Measurements from ENCODE around the gene MYNN.

Gene MYNN

GRCh38 chr3:169777822-169778221 is 4.6 kb downstream of the MYNN start:
- no peak for DNase-seq (ENCODE audit: low read depth)

- no peak for DNase-seq (ENCODE audit: low read depth)
These were observed 7.5 kb downstream of the MYNN start for GRCh38 chr3:169780742-169781141.

GRCh38 chr3:169781209-169781855 is 8.1 kb downstream of the MYNN start:
- DNase-seq (ENCODE audit: low read depth): no peak

- no peak for DNase-seq (ENCODE audit: low read depth)
These were observed 13.9 kb downstream of the MYNN start for GRCh38 chr3:169787120-169787519.

- DNase-seq (ENCODE audit: low read depth): no peak
These were observed 14.6 kb downstream of the MYNN start for GRCh38 chr3:169787791-169788190.

GRCh38 chr3:169790219-169790618 is 17.0 kb downstream of the MYNN start:
- no peak for DNase-seq (ENCODE audit: low read depth)

DNA sequence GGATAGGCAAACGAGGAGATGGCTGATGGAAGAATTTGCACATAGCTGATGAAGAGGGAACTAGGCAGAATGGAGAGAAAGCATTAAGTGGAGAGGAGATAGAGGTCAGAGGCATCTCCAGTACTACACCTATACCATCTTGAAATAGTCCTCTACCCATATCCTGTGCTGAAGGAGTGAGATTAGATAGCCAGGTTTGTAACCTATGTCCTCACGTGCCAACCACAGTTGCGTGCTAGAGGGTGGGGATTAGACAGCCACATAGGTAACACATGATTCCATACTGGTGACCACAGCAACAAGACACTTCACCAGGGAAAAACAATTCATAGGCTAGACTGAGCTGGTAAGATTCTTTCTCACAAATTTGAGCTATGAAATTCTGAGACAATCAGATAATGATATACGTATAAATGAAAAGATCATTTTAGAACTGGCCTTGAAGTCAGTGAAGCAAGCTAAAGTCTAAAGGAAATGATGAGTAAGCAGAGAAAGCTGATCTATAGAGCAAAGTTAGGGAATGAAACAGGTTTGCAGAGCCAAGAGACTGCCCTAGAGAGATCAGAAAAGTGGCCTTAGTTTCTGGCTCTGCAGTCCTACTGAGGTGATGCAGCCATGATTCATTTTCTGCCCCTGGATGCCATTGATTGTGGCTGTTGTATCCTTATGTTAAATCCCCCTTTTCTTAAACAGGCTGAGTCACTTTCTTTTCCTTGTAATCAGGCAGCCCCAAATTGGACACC is 17.7 kb downstream of the MYNN start:
- DNase-seq (ENCODE audit: low read depth): no peak

DNA sequence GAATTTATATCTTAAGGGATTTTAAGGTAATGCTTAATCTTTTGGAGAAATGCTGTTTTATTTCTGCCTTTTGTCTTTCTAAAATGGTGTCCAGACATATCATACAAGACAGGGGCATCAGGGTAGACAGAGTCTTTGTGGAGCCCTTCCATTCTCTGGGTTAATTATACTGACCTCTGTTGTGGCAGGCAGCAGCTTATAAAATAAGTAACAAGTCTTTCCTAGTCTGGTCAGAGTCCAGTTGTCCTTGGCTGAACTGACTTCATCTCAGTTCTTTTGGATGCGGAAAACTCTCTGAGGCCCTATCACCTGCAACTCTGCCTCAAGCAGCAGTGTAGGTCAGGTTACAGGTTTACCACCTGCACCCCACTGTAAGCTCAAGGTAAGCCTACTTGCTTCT is 19.2 kb downstream of the MYNN start:
- no peak for DNase-seq (ENCODE audit: low read depth)

DNA sequence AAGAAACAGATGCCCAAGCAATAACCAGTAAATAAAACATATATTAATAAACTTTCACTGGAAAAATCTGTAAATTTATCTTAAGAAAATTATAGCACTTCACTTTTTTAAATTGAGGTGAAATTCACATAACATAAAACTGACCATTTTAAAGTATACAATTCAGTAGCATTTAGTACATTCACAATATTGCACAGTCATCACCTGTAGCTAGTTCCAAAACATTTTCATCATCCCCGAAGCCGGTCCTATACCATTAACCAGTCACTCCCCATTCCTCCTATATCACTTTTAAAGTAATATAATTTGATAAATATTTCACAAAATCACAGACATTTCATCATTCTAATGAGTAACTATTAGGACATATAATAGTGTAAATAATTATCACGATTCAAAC is 31.5 kb downstream of the MYNN start:
- DNase-seq (ENCODE audit: low read depth): no peak

- no peak for DNase-seq (ENCODE audit: low read depth)
These were observed 36.1 kb downstream of the MYNN start for GRCh38 chr3:169809230-169809795.

DNA sequence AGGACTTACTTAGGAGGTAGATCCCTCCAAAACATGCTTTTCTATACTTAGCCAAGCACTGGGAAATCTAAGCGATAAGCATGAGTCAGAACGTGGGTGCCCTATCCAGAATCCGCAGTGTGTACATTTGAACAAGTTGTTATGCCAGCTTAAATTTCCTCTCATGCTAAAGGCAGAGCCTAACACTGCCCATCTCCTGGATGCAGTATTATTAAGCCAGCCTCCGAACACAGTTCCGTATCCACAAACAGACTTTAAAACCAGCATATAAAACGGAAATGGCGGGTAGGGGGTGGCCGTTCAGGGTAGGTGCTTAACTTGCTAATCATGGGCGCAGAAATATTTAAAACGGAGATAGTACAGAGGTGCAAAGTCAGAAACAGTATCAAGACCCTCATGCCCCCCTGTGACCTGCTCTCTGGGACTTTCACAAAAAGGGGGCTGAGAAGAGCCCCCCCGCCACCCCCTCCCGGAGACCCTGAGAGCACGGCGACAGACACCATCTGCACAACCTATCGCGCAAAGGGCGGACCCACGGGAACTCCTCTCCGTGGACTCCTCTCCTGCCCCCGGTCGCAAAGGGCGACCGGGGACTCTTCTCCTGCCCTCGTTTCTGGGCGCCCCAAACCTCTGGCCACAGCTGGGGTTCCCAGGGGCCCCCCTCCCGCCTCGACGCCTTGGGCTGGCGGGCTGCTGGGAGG is 38.6 kb downstream of the MYNN start:
- peak; percentile 81 for DNase-seq (ENCODE audit: low read depth)

DNA sequence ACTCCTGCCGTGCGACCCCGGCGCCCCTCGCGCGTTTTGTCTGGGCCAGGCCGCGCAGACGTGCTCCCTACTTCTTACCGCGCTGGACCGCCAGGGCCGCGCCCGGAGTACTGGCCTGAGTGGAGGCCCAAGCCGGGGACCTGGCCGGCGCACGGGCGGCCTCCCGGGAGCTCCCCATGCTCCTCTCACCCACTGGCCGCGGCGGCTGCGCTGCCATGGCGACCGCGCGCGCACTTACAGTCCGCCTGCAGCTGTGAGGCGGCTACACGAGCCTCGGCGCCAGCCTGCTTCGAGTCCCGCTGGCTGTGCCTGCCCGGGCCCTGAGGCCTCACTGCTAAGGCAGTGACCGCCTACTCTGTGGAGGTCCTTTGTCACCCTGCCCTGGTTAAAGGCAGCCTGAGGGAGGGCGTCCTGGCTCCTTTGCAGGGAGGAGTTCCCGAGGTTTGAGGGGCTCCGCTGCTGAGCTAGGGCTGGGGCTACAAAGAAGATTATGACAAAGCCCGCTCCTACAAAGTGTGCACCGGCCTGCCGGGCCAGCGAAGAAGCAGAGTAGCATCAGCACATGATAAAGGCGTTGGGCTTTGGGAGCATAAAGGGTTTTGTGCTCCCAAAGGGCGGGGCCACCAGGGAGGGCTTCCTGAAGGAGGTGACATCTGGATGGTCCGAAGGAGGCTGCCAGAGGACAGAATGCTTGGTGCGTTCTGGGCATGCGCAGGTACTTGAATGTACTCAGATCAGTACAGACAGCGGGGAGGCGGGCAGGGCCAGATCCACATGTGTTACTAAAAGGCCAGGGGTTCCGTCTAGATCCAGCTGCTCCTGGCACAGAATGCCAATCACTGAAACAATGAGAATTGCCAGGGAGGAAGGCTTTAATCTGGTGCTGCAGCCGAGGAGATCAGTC is 39.4 kb downstream of the MYNN start, which contains the start of the genes LRRC34 and LRRIQ4:
LRRC34 (minus strand) TSS at position 573 of the 904 bp plus-strand sequence; CDS start at position 217, 356 bp downstream.
LRRIQ4 (plus strand) TSS at position 539 of the 904 bp plus-strand sequence. CDS start 9,052 bp downstream, outside the sequence.
- DNase-seq (ENCODE audit: low read depth): peak; percentile 81

- no peak for DNase-seq (ENCODE audit: low read depth)
These were observed 40.1 kb downstream of the MYNN start for GRCh38 chr3:169813278-169813677.

DNA sequence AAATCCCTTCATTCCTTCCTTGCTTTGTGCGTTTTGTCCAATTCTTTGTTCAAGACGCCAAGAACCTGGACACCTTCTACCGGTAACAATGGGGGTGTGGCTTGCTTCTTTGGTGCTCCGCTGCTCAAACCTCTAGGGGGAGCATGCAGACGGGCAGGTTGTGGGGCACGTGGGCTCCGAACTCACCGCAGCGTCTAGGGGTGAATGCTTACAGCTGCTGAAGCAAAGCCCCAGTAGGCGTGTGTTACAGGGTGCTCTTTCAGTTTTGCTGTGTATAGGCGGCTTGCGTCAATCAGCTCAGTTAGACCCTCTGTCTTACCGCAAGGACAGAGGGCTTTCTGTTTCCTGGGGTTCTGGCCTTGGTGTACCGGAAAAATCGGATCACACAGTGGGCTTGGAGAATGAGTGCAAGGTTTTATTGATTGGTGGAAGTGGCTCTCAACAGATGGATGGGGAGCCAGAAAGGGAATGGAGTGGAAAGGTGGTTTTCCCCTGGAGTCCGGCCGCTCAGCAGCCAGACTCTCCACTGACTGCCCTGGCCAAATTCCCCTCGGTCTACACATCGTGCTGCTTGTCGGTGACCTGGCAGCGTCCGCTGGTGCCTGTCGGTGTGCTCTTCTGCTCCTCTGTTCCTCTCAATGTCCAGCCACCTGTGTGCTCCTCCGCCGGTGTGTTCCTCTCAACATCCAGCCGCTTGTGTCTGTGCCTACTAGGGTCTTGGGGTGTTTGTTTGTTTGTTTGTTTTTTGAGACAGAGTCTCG is 40.7 kb downstream of the MYNN start:
- peak; percentile 18 for DNase-seq (ENCODE audit: low read depth)

DNA sequence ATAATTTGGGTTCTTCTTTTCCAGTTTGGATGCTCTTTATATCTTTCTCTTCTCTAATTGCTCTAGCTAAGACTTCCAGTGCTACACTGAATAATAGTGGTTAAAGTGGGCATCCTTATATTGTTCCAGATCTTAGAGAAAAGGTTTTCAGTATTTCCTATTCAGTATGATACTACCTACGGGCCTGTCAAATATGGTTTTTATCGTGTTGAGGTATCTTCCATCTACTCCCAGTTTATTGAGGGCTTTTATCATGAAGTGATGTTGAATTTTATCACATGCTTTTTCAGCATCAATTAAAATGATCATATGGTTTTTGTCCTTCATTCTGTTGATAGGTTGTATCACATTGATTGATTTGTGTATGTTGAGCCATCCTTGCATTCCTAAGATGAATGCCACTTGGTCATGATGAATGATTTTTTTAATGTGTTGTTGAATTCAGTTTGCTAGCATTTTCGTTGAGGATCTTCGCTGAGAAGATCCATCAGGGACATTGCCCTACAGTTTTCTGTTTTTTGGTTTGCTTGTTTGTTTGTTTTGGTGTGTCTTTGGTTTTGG is 42.5 kb downstream of the MYNN start:
- no peak for DNase-seq (ENCODE audit: low read depth)

GRCh38 chr3:169818316-169818715 is 45.1 kb downstream of the MYNN start:
- peak; percentile 70 for DNase-seq (ENCODE audit: low read depth)

GRCh38 chr3:169822091-169822490 is 48.9 kb downstream of the MYNN start:
- DNase-seq (ENCODE audit: low read depth): no peak

- DNase-seq (ENCODE audit: low read depth): no peak
These were observed 49.3 kb downstream of the MYNN start for GRCh38 chr3:169822540-169822939.

DNA sequence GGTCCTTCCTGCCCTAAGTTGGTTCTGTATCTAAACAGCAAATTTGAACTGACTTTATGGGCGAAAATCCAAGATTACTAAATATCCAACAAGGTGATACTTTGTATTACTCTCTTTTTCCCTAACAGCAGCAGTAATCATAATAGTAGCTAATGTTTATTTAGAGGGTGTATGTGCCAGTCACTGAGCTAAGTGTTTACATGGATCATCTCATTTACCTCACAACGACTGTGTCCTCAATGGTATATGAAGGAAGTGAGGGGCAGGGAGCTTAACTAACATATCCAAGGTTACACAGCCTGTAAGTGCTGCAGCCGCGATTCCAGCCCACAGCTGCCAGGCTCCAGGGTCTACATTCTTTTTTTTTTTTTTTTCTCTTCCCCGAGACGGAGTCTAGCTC is 49.8 kb downstream of the MYNN start:
- DNase-seq (ENCODE audit: low read depth): no peak

DNA sequence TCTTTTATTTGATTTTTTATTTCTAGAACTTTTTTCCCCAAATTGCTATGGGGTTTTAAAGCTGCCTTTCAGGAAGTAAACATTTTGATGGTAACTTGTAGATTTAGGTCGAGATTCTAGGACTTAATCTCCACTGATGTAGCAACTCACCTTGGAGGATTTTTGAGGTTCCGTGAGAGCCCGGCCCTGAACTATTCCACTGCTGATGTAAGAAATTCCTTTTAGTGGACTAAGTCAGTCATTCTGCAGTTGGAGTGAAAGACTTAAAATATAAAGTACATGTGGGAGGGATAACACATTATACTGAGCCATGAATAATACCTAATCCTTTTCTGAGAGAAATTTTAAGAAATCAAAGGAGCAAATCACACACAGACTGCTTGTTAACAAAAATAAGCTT is 52.1 kb downstream of the MYNN start:
- DNase-seq (ENCODE audit: low read depth): no peak
